Hepatocyte (in vitro differentiated cells): ENCODE measurements around the gene SPRY1. TPM values are rescaled to one million over a fixed set of nuclear protein-coding genes. Genes with fewer than 3 reads are reported as not detected.

Experiments
- DNase-seq: peaks from one replicate; pipeline ENCODE4 v3.0.0-alpha.2; 2016; ENCODE audit warnings: low spot score
- H2AFZ ChIP-seq: fragments of 200-600 bp; sonication (generic); 2 replicates; pipeline ENCODE4 v1.6.0; 2016; ENCODE audit warnings: antibody characterized with exemption, mild to moderate bottlenecking
- H3K27ac ChIP-seq: fragments of 200-600 bp; sonication (generic); 2 replicates; pipeline ENCODE4 v1.5.1; 2016; ENCODE audit warnings: mild to moderate bottlenecking
- H3K27me3 ChIP-seq: fragments of 200-600 bp; sonication (generic); 2 replicates; pipeline ENCODE4 v1.6.1; 2016
- H3K36me3 ChIP-seq: fragments of 200-600 bp; sonication (generic); replicated peaks from 2 replicates; pipeline ENCODE4 v1.5.1; 2016; ENCODE audit warnings: low read depth; ENCODE audit not compliant: insufficient read depth
- H3K4me1 ChIP-seq: fragments of 200-600 bp; sonication (generic); 2 replicates; pipeline ENCODE4 v1.5.1; 2016; ENCODE audit warnings: mild to moderate bottlenecking, moderate library complexity; ENCODE audit not compliant: insufficient read depth
- H3K4me2 ChIP-seq: fragments of 200-600 bp; sonication (generic); 2 replicates; pipeline ENCODE4 v1.6.0; 2016
- H3K4me3 ChIP-seq: fragments of 200-600 bp; sonication (generic); 2 replicates; pipeline ENCODE4 v1.5.1; 2016; ENCODE audit warnings: mild to moderate bottlenecking
- H3K79me2 ChIP-seq: fragments of 200-600 bp; sonication (generic); 2 replicates; pipeline ENCODE4 v1.6.0; 2017; ENCODE audit warnings: mild to moderate bottlenecking
- H3K9me2 ChIP-seq: fragments of 200-600 bp; sonication (generic); replicated peaks from 2 replicates; pipeline ENCODE4 v1.6.0; 2017; ENCODE audit warnings: mild to moderate bottlenecking; ENCODE audit not compliant: insufficient read depth
- H3K9me3 ChIP-seq: fragments of 200-600 bp; sonication (generic); 2 replicates; pipeline ENCODE4 v1.5.1; 2016; ENCODE audit warnings: low read depth, mild to moderate bottlenecking
- H4K20me1 ChIP-seq: fragments of 200-600 bp; sonication (generic); 2 replicates; pipeline ENCODE4 v1.6.0; 2016; ENCODE audit warnings: mild to moderate bottlenecking; ENCODE audit not compliant: insufficient read depth, poor library complexity, severe bottlenecking
- EZH2 ChIP-seq: fragments of 200-600 bp; sonication (generic); IDR thresholded peaks from 2 replicates; pipeline ENCODE4 v1.6.1; 2016; ENCODE audit warnings: antibody characterized with exemption, mild to moderate bottlenecking, borderline replicate concordance
- EZH2phosphoT487 ChIP-seq: fragments of 200-600 bp; sonication (generic); IDR thresholded peaks from one replicate; pipeline ENCODE4 v1.6.1; 2018; ENCODE audit warnings: antibody characterized with exemption, mild to moderate bottlenecking, low read depth, moderate library complexity; ENCODE audit not compliant: unreplicated experiment, severe bottlenecking
- WGBS: methylation state at CpG from one replicate; pipeline ENCODE4 v1.1.6; 2016; ENCODE audit warnings: low lambda C conversion rate; ENCODE audit errors: missing lambda C conversion rate; 5-methylcytosine and 5-hydroxymethylcytosine counted together
- polyA plus RNA-seq: library from polyadenylated mRNA; unstranded; fragments of >200 nt; fragmentation: Nextera tagmentation; extraction: Ambion mirVana; gene quantifications from 2 replicates; pipeline ENCODE4 v1.2.1, GENCODE V29; 2016
- total RNA-seq: library from RNA; depleted of rRNA; stranded (reverse); fragments of >200 nt; gene quantifications from 2 replicates; pipeline ENCODE4 v1.2.3, GENCODE V29; 2014
- TF ChIP-seq, protein P1 (sequence below): fragments of 200-600 bp; sonication (generic); IDR thresholded peaks from 2 replicates; pipeline ENCODE4 v1.5.1; 2016; ENCODE audit warnings: antibody characterized with exemption, mild to moderate bottlenecking; ENCODE audit not compliant: poor library complexity

SPRY1 gene
- total and polyA plus RNA-seq, 2 experiments from 2014 or later = 37.7 to 40.1 TPM

DNA sequence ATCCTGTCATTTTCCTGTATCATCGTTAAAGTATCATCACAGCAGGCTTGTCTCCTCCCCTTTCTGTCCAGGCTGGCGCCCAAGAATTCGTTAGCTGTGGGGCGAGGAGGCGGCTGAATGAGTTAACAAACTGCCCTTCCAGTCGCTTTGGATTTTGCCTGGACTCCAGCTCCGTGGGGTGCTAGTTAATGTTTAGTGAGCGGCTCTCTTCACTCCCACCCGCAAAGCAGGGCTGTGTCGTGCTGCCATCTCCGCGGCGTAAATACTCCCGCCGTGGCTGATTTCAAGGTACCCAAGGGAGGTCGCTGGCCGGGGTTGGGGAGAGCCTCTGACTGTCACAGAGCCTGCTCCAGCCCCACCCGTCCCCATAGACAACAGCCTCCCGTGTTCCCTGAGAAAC is 44.9 kb upstream of the SPRY1 start:
- no peak for TF ChIP-seq EZH2
- TF ChIP-seq EZH2phosphoT487 = no peak
- TF ChIP-seq, protein P1, sequence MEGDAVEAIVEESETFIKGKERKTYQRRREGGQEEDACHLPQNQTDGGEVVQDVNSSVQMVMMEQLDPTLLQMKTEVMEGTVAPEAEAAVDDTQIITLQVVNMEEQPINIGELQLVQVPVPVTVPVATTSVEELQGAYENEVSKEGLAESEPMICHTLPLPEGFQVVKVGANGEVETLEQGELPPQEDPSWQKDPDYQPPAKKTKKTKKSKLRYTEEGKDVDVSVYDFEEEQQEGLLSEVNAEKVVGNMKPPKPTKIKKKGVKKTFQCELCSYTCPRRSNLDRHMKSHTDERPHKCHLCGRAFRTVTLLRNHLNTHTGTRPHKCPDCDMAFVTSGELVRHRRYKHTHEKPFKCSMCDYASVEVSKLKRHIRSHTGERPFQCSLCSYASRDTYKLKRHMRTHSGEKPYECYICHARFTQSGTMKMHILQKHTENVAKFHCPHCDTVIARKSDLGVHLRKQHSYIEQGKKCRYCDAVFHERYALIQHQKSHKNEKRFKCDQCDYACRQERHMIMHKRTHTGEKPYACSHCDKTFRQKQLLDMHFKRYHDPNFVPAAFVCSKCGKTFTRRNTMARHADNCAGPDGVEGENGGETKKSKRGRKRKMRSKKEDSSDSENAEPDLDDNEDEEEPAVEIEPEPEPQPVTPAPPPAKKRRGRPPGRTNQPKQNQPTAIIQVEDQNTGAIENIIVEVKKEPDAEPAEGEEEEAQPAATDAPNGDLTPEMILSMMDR = no peak
- Histone ChIP-seq H3K27ac (no peak overlapping the region), H3K9me3 (no peaks in the 10 kb centered on the region), H3K9me2 (no peaks in the 10 kb centered on the region), H3K4me2 (peak overlapping the region; percentile 63), H4K20me1 (no peaks in the 10 kb centered on the region), H2AFZ (no peak overlapping the region), H3K36me3 (no peaks in the 10 kb centered on the region), H3K79me2 (no peaks in the 10 kb centered on the region), H3K4me3 (no peak overlapping the region), H3K27me3 (no peaks in the 10 kb centered on the region), H3K4me1 (peaks cover 10% of the 10 kb centered on the region)
- DNase-seq = peak; percentile 56
- WGBS = 69% methylated on average over 19 of the region's 19 CpGs

DNA sequence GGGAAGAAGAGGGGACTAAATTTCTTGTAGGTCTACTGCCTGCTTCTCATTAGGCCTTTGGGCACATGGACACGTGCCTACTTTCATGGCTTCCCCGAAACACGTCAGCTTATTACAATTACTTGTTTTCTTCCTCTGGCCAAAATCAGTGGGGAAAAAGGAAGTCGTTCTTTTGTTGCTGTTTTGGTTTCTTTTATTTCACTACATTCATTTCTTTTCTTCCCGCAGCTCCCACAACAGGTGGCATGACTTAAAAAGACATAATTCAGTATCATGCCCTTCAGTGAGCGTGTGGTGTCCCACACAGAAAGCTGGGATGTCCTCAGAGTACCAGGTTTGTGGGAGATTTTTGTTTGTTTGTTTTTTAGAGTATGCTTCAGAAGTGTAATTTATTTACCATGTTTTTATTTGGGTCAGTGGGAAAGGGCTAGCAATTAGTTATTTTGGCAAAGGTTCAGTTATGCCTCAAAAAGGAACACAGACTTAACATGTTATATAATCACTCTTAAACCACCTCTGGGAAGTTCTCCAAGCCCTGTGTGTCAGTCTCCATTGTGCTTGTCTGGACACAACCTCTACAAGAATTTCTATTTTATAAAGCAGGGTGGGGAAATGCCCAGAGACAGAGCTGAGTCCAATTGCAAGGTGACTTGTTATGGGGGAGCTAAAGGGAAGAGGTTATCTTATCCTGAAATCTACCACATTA is 44.2 kb upstream of the SPRY1 start:
- Histone ChIP-seq H3K9me2 (no peaks in the 10 kb centered on the region), H3K4me2 (peak overlapping the region; percentile 63), H3K36me3 (no peaks in the 10 kb centered on the region), H3K27ac (no peak overlapping the region), H3K27me3 (no peaks in the 10 kb centered on the region), H3K4me3 (no peak overlapping the region), H3K9me3 (no peaks in the 10 kb centered on the region), H3K4me1 (peaks cover 10% of the 10 kb centered on the region), H3K79me2 (no peaks in the 10 kb centered on the region), H4K20me1 (no peaks in the 10 kb centered on the region), H2AFZ (no peak overlapping the region)
- TF ChIP-seq EZH2phosphoT487 (no peak), EZH2 (no peak)
- TF ChIP-seq, protein P1 = no peak
- 87% methylated on average over 6 of the region's 6 CpGs for WGBS
- no peak for DNase-seq

DNA sequence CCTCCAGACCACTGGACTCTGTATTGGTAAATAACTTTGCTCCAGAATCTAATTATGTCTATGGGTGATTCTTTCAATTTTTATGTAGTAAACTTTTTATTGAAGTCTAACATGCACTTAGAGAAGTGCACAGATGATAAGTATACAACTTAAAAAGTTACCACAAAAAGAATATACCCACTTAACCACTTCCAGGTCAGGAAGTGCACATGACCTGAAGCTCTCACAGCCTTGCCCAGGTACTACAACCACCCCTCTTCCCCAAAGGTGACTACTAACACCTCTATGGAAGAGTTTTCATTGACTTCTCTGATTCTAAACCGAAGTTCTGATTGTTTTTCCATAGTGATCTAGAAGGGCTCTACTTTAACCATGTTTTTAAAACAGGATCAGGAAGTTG is 43.6 kb upstream of the SPRY1 start:
- H3K4me3 ChIP-seq = no peak overlapping the region
- no peak for TF ChIP-seq EZH2phosphoT487
- TF ChIP-seq EZH2 = no peak
- TF ChIP-seq, protein P1 = no peak
- no peaks in the 10 kb centered on the region for H3K79me2 ChIP-seq
- no peaks in the 10 kb centered on the region for H3K9me2 ChIP-seq
- no peak for DNase-seq
- peaks cover 10% of the 10 kb centered on the region for H3K4me1 ChIP-seq
- no peak overlapping the region for H3K27ac ChIP-seq
- no peak overlapping the region for H2AFZ ChIP-seq
- no peaks in the 10 kb centered on the region for H3K27me3 ChIP-seq
- H4K20me1 ChIP-seq = no peaks in the 10 kb centered on the region
- H3K4me2 ChIP-seq = no peak overlapping the region
- no peaks in the 10 kb centered on the region for H3K36me3 ChIP-seq
- no peaks in the 10 kb centered on the region for H3K9me3 ChIP-seq
- WGBS = 100% methylated on average over 1 of the region's 1 CpG
